Lower leg skin (tissue), 3 donors: ENCODE results near the gene BMAL2.

ENCODE experiments used
- POLR2A ChIP-seq, 2 donors: fragments of 450-650 bp; IDR thresholded peaks; one replicate each; pipeline ENCODE4 v1.6.1; 2016 to 2017; ENCODE audit warnings: antibody characterized with exemption in 2 of 2, mild to moderate bottlenecking in 1 of 2, moderate library complexity in 1 of 2
- TF ChIP-seq, protein P1 (sequence below), 3 donors: fragments of 450-650 bp; IDR thresholded peaks; one replicate each; pipeline ENCODE4 v1.5.1; 2016; ENCODE audit warnings: antibody characterized with exemption in 3 of 3, mild to moderate bottlenecking in 3 of 3, moderate library complexity in 2 of 3

DNA sequence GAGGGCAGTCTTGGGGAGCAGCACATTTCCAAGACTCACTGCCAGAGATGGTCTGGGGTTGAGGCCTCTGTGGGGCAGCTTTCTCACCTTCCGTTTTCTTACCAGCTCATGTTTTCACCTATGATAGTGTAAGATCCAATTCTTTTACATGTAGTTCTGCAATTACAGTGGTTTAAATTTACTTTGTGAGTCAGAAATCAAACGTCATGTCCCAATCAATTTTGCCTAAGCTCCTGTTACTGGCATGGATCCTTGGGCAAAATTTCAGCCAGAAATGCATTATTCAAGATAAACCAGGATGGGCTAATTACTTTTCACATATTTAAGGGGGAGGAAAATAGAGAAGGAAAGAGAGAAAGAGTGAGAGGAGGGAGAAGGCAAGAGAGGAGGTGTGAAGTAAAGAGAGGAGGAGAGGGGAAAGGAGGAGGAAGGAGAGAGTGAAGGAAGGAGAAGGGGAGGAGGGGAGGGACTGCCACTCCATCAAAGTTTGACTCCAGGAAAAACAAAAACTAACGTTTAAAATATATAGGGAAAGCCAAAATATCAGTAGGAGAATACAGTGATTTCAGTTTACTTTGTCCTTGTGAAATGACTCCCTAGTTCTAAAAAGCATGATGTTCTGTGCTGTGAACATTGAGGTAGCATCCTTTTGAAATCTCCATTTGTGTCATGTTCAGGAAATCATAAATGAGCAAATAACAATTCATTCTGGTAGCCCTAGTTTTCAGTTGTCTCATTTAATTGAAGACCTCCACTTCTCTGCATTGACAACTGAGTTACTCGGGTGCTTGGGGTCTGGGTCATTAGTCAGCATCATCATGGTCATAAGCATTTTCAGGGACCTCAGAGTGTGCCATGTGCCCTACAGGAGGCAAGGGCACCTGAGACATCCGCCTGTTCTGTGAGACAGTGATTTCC lies 3.0 kb downstream of the BMAL2 start:
- TF ChIP-seq, protein P1, sequence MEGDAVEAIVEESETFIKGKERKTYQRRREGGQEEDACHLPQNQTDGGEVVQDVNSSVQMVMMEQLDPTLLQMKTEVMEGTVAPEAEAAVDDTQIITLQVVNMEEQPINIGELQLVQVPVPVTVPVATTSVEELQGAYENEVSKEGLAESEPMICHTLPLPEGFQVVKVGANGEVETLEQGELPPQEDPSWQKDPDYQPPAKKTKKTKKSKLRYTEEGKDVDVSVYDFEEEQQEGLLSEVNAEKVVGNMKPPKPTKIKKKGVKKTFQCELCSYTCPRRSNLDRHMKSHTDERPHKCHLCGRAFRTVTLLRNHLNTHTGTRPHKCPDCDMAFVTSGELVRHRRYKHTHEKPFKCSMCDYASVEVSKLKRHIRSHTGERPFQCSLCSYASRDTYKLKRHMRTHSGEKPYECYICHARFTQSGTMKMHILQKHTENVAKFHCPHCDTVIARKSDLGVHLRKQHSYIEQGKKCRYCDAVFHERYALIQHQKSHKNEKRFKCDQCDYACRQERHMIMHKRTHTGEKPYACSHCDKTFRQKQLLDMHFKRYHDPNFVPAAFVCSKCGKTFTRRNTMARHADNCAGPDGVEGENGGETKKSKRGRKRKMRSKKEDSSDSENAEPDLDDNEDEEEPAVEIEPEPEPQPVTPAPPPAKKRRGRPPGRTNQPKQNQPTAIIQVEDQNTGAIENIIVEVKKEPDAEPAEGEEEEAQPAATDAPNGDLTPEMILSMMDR (IDR thresholded peaks at IDR 0.05) = no peak
- TF ChIP-seq POLR2A (IDR thresholded peaks at IDR 0.05) = no peak
